ENCODE data around the gene CCDC157.
A peak's percentile ranks its signal among the peaks of the same experiment; 100 is the strongest.

The CCDC157 gene

DNA sequence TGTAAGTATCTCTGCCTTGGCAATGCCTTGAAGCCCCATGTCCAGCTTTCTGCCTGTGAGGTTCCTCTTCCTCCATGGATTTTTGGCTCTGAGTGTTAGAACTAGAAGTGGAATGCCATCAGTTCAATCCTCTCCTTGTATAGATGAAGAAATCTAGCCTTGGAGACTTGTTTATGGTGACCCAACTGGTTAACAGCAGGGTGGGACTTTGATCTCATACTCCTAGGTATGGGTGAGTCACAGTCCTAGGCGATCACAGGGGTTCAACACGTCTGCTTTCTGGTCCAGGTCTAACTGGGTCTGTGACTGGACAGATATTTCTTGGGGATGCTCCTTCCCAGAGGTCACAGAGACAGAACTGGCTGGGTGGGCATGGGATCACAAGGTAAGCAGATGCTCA lies 59.6 kb downstream of the CCDC157 start:
- no peak for DNase-seq (ENCODE audit: low spot score)

DNA sequence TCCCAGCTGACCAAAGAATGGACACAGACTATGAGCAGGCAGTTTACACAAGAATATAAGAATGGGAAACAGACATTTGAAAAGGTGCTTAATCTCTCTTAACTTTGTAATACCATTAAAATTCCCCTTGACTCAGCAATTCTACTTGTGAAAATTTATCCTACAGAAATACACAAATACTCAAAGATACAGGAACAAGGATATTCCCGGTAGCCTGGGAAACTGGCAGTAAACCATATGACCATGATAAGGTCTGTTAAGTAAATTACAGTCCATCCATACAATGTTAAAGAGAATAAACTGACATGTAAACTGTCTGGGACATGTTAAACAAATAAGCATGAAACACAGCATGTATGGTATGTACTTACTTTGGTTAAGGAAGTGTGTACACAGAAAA lies 60.0 kb downstream of the CCDC157 start:
- no peak for DNase-seq (ENCODE audit: low spot score)

DNA sequence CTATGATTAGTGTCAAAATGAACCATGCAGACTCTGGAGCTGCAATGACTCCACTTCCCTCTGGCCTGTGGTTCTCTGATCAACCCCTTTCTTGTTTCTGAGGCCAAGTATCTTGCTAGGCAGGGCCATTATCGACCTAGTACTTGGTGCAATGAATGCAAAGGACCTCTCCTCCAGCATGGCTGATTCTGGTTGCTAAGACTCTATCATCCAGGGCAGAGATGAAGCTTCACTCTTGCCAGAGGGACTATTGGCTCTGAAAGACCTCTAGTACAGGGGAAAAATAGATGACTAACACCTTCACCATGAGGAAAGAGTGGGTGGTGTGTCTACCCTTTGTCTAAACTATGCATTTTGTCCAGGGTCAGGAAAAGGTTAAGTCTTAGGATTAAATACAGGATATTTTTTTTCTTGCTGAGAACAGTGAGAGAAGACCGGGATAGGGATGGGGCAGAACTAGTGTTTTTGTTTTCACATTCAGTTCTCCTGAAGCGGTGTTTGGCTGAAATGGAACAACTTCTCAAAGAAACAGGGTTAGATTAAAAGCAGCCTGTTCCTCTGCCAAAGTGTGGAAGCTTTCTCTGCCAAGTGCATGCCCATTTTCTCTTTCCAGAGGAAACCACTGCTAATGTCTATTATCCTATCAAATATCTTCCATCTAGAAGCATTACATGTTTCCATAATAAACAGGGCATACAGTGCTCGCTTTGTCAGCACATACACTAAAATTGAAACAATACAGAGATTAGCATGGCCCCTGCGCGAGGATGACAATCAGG lies 63.7 kb downstream of the CCDC157 start:
- DNase-seq (ENCODE audit: low spot score), result peak; percentile 9

DNA sequence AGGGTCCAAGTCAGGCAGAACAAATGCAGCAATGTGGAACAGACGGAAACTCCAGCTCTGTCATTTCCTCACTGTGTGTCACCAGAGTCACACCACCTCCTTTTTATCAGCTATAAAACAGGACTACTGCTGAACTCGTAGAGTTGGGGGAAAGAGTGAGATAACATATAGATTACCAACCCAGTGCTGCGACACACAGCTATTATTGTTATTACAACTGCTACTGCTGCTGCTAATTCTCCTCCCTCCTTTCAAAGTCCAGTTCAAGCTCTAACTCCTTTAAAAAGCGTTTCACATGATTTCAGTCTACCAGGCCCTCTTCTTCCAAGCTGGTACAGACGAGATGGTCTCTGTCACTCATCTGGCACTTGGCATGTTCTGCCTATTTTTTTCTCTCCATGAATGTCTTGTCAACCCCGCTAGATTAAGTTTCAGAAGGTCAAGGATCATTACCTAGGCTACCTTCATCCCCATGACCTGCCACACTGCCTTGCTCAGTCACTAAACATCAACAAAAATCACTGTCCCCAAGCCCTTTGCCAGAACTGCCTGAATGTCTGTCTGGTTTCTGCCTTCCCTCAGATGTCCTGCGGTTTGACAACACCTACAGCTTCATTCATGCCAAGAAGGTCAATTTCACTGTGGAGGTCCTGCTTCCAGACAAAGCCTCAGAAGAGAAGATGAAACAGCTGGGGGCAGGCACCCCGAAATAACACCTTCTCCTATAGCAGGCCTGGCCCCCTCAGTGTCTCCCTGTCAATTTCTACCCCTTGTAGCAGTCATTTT lies 65.1 kb downstream of the CCDC157 start:
- DNase-seq (ENCODE audit: low spot score), result no peak

DNA sequence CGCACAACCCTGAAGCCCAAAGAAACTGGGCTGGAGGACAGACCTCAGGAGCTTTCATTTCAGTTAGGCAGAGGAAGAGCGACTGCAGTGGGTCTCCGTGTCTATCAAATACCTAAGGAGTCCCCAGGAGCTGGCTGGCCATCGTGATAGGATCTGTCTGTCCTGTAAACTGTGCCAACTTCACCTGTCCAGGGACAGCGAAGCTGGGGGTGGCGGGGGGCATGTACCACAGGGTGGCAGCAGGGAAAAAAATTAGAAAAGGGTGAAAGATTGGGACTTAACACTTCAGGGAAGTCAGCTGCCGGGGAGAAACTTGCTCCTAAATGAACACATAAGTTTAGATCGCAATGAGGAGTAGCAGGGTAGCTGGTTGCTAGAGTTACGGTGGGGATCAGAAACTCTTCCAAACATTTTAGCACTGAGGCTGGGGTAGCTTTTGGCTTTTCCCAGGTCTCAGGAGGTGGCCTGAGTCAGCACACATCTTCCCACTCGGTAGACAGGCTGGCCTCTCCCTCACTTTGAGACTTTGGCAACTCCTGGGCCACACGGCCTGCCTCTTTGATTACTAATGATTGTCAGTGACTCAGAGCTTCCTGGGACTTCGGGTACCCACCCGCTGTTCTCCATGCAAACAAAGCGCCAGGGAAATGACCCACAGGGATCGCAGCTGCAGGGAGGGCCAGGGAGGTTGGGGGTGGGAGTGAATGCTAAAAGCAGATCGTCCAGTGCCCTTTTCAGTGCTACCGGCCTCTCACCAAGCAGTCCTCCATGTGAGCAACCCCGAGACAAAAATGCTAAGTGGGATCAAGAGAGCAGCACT lies 65.9 kb downstream of the CCDC157 start:
- peak; percentile 91 for DNase-seq (ENCODE audit: low spot score)

DNA sequence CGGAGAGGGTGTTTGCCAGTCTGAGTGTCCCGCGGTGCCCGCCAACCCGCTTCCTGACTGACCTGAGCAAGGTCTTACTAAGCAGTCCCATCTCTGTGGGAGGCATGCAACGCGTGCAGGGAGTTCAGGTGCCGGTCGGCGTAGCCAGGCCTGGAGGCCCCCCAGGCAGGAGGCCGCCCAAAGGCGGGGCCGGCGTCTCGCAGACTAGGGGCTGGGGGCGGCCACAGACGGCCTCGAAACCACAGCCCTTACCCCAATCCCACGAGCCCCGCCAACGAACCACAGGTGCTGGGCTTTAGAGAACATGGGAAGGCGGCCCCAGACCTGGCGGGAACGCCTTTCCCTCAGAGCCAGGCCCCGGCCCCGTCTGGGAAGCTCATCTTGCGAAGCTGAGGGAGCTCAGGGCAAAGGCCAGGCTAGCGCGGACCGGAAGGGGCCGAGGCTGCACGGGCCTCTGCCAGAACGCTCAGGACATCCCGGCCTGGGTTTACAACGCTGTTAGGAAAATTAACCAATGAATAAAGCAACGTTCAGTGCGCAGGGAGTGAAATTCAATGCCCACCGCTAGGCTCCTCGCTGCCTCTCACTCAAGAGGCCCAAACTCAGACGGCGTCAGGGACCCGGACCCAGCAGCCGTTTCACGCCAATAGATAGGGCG lies 66.6 kb downstream of the CCDC157 start:
- no peak for DNase-seq (ENCODE audit: low spot score)

DNA sequence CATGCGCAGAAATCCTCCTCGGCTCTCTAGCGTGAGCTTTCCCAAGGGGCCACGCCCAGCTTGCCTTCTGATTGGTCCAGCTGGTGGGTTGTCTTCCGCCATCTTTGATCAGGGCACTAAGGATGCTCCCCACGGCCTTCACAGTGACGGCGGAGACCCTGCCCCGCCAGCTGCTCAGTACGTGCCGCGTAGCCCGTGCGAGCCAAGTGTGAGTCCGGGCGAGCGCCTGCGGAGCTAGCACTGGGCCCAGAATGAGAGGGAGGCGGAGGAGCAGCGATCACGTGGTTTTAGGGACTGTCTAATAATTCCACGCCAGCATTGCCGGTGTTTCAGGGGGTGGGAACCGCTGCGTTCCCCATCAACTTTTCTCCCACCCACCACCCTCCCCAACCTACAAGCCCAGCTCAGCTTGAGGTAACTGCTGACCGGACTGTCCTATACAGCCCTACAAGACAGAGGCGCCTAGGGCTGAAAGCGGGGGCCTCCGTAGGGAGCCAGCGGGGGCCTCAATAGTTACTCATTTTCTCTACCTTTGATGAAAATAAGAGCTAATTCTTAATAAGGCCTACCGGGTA lies 67.2 kb downstream of the CCDC157 start:
- peak; percentile 99 for DNase-seq (ENCODE audit: low spot score)

DNA sequence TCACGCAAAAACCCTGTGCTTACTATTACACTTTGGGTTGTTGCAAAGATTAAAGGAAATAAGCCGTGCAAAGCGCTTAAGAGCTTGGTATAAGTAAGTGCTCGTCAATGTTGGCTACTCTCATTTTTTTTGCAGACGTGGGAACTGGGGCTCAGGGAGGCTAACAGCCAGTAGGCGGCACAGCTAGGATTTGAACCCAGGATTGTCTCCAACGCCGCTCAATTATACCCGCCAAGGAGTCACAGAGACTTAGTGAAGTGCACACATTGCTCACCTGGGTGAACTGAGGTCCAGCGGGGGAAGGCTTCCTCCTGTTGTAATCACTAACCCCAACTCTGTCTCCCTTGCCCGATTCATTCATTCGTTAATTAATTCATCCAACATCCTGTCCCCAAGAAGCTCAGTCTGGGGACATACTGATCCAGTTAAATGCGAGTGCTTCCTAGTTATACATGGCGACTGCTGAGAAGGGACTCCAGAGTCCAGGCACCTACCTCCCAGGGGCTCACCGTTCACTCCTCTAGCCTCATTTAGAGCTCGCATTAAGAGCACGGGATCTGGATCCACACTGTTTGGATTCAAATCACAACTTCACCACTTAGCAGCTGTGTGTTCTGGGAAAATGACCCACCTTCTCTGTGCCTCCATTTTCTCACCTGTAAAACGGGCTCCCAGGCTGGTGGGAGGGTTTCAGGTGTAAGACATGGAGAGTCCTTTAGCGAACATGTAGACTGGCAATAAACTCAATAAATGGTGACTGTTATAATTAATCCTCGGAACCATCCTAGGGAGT lies 67.9 kb downstream of the CCDC157 start:
- DNase-seq (ENCODE audit: low spot score), result peak; percentile 41

DNA sequence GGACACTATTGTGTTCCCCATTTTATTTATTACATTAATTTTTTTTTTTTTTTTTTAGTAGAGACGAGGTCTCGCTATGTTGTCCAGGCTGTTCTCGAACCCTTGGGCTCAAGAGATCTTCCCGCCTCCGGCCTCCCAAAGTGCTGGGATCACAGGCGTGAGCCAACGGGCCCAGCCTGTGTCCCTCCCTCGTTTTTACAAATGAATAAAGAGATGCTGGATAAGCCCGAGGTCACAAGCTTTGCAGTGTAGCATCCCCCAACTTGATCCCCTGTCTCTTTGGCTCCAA lies 68.5 kb downstream of the CCDC157 start:
- no peak for DNase-seq (ENCODE audit: low spot score)

DNA sequence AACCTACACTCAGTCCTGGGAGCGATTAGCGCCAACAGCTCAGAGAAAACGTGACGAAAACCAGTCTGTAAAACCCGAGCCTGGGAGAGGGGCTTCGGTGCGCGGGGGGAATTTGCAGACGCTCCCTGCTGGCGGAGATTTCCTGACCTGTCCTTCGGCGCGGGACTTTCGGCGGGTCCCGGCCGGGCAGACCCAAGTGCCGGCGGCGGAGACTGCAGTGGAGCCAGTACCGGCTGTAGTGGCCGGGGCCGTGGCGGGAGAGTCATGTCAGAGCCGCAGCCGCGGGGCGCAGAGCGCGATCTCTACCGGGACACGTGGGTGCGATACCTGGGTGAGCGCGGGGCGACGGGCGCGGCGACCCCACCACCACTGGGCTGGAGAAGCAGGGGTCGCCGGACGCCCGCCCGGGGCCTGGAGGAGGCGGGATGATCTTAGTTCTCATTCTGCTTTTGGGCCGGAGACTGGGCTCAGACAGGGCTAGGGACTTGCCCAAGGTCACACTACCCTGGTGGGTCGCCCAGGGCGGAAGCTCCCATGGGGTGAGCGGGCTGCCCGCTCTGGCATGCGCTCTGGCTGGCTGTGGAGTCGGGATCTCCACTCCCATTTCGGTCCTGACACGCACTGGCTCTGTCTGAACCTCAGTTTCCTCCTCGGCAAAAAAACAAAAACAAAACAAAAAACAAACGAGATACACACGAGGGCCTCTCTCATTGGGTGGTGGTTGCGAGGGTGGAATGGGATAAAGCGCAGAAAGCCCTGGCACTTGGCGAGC lies 69.0 kb downstream of the CCDC157 start, which contains the start of gene MTFP1:
Gene MTFP1 (plus strand): TSS at position 153 of the 772 bp plus-strand sequence. CDS start 112 bp downstream, at position 265.
- DNase-seq (ENCODE audit: low spot score), result peak; percentile 74

All from LoVo (cell line).